Vein endothelial cell (primary cell): ENCODE results near the gene TREML2. TPM values are rescaled to one million over a fixed set of nuclear protein-coding genes. Genes with fewer than 3 reads are reported as not detected.

Experiments used
- small RNA-seq: library from RNA; depleted of rRNA; stranded (forward); fragments of <200 nt; gene quantifications from one replicate; pipeline ENCODE3, GENCODE V24; 2012
- total RNA-seq: library from RNA; depleted of rRNA; stranded (reverse); fragments of >200 nt; gene quantifications from 2 replicates; pipeline ENCODE4 v1.2.3, GENCODE V29; 2012

The TREML2 gene, protein sequence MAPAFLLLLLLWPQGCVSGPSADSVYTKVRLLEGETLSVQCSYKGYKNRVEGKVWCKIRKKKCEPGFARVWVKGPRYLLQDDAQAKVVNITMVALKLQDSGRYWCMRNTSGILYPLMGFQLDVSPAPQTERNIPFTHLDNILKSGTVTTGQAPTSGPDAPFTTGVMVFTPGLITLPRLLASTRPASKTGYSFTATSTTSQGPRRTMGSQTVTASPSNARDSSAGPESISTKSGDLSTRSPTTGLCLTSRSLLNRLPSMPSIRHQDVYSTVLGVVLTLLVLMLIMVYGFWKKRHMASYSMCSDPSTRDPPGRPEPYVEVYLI
- not detected in 2 replicates for total RNA-seq

DNA sequence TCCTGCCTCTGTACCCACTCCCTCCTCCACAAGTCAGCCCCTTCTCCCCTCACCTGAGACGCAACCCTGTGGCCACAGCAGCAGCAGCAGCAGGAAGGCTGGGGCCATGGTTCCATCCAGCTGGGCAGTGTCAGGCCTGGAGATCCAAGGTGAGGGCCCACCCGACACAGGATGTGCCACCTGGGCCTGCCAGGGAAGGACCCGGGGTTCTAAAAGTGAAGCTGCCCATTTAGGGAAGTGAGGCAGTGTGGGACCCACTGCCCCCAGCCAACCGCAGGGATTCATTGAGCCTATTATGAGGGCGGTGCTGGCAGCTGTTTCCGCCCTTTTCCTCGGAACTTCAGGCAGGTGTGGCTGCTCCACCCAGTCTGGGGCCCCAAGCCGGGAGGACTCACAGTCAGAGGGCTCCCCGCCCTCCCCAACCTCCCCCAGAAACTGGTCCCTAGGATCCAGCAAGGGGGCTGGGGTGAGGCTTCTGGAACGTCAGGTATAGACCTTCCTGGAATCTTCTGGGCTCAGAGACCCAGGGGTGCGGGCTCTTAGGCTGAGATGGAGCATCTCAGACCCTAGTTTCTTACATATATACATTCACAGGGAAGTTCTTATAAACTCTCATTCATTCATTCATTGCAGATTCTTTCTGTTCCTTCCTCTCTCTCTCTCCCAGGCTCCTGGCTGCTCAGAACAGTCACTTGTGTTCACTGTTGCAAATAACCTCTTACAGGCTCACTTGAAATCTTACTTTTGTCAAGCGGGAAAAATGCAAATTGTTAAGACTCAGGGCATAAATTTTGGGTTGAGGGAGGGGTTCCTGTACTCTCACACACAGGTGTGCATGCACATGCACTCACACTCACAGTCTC lies at the start of gene TREML2:
TREML2 (minus strand) TSS at position 249 of the 863 bp plus-strand sequence; CDS start at position 108, 141 bp downstream.

DNA sequence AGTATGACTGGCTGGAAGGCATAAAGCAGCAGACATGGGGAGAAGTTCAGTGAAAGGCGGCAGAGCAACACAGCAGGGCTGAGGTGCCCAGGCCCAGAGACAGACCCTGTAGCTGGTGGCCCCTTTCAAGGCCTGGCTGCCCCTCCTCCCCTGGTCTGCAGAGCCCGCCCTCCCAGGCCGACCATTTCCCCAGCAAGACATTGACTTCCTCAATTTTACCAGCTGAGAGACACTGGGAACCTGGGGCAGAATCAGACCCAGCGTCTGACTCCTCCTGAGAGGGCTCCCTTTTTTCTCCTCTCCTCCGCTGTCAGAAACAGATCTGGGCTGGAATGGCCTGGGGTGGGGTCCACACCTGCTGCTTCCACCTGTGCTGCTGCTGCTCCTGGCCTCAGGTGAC lies 27.1 kb upstream of the TREML2 start, which contains the start of gene TREML4:
TREML4 (plus strand) TSS at position 254 of the 400 bp plus-strand sequence; CDS start at position 333, 79 bp downstream.

DNA sequence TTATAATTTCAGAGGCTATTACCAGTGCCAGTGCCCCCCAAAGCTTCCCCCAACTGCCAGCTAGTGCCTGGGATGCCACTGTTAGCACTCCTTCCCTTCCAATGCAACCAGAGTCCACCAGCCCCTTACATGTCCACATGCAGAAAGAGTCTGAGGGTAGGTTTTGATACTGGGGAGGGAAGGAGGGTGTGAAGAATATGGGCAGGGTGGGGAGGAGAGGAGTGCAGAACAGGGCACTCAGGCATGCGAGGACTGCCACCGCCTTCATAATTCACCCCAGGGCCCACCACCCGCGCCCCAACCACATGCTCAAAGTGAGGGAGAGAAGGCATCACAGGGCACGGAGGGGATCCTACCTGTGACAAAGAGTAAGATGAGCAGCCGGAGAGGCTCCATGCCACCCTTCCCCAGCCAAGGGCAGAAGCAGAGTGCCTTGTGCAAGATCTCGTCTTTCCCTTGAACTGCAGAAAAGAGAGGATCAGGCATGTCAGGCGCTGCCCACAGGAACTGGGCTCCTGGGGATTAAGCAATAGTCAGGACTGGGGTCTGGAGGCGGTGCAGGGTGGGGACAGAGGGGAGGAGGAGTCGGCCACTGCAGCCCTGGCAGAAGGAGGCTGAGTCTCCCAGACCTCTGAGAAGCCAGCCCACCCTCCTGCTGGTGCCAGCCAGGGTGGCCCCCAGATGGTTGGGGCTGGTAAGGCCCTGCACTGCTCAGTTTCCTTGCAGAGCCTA lies 38.1 kb downstream of the TREML2 start, which contains the start of gene TREM2:
TREM2 (minus strand) TSS at position 430 of the 732 bp plus-strand sequence; CDS start at position 396, 34 bp downstream.

DNA sequence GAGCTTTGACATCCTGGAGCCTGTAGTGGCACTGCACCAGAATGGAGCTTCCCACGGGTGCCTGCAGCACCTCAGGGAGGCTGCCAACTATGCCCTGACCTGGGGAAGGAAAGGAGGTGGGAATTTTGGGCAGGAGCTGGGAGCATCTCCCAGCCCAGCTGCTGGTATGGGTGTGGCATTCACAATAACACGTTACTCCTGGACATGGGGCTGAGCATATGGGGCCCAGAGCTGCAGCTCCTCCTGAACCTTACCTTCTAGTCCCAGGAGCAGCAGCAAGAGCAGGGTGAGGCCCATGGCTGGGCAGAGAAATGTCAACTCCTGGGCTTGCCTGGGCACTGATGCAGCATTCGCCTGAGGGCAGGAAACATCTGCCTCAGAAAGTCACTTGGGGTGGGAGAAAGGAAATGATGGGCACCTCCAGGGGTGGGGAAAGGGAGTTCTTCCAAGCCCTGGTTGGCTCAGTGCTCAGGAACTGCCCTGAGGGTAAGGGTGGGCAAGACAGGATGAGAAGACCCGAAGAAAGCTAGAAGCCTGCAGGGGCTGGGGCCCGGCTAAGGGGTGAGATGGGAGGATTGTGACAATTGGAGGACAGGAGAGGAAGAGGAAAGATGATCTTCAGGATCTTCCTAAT lies 46.8 kb downstream of the TREML2 start, which contains the start of gene TREML1:
TREML1 (minus strand) TSS at position 356 of the 634 bp plus-strand sequence; CDS start at position 297, 59 bp downstream.

Small RNA genes lying within 50 kb of the gene (small RNA-seq; reads per million reads assigned to genes)
- not detected for gene AL391903.2
- 0.11 reads per million for gene RNA5SP207

Other genes starting within 250 kb of the TREML2 start
- not detected in 2 replicates for gene UNC5CL, start 161.9 kb downstream of the TREML2 start, total RNA-seq
- gene TSPO2, start 158.7 kb downstream of the TREML2 start, total RNA-seq, result not detected in 2 replicates
- gene APOBEC2, start 147.9 kb downstream of the TREML2 start, total RNA-seq, result not detected in 2 replicates
- gene OARD1, start 128.8 kb downstream of the TREML2 start, total RNA-seq, result 4.9 and 7.5 TPM in 2 replicates
- 14.4 and 18.8 TPM in 2 replicates for gene NFYA, start 128.2 kb downstream of the TREML2 start, total RNA-seq
- not detected in 2 replicates for gene TREML1, start 46.8 kb downstream of the TREML2 start, total RNA-seq
- not detected in 2 replicates for gene TREM2, start 38.0 kb downstream of the TREML2 start, total RNA-seq
- gene TREML4, start 27.2 kb upstream of the TREML2 start, total RNA-seq, result not detected in 2 replicates
- not detected in 2 replicates for gene TREM1, start 85.5 kb upstream of the TREML2 start, total RNA-seq
- not detected in 2 replicates for gene NCR2, start 134.5 kb upstream of the TREML2 start, total RNA-seq